ENCODE measurements around the gene MT2A. TPM values are rescaled to one million over a fixed set of nuclear protein-coding genes. Genes with fewer than 3 reads are reported as not detected.

MT2A gene
- total RNA-seq, 6 experiments from 2014 or later, result 946 to 4,033 (median 2,228) TPM

DNA sequence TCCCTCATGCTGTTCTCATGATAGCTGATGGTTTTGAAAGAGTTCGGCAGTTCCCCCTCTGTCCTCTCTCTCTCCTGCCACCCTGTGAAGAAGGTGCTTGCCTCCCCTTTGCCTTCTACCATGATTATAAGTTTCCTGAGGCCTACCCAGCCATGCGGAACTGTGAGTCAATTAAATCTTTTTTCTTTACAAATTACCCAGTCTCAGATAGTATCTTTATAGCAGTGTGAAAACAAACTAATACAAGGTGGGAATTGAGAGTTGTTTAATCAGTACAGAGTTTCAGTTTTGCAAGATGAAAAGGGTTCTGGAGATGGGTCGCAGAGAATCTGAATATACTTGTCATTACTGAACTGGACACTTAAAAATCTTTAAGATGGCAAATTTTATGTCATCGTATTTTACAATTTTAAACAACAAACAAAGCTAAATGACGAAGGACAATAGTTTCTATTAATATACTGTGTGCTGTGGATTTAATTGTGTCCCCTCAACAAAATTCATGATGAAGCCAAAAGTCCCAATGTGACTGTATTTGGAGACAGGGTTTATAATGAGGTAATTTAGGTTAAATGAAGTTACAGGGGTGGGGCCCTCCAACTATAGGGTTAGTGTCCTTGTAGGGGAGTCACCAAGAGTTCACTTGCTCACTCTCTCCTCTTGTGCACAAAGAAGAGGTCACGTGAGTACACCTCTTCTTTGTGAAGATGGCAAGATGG lies 14.7 kb upstream of the MT2A start:
- Histone ChIP-seq H3K9me3 (no peaks in the 10 kb centered on the region), H3K27ac (no peak overlapping the region), H3K27me3 (no peaks in the 10 kb centered on the region), H3K4me1 (peaks cover 0 to 9% (median 0%) of the 10 kb centered on the region in 4 donors), H3K4me3 (no peak overlapping the region), H3K36me3 (no peaks in the 10 kb centered on the region)
- intact Hi-C loops (cut with DNase I), result loop anchor here in 1 of 2 donors (10.0 kb wide), 1 partner anchor 69 kb away; the partner anchor contains the start of gene BBS2
- DNase-seq (no peak), ATAC-seq (no peak)
- WGBS (ENCODE audit: insufficient coverage, low coverage, low lambda C conversion rate, missing lambda C conversion rate), result 68% methylated on average over 6 of the region's 6 CpGs
- TF ChIP-seq CTCF (IDR thresholded peaks at IDR 0.05) (no peak), POLR2A (IDR thresholded peaks at IDR 0.05) (no peak)

GRCh38 chr16:56594292-56594619 lies 14.1 kb upstream of the MT2A start:
- H3K9me3 ChIP-seq, result no peaks in the 10 kb centered on the region
- H3K36me3 ChIP-seq, result no peaks in the 10 kb centered on the region
- no peak for DNase-seq
- H3K4me3 ChIP-seq, result no peak overlapping the region
- no peak overlapping the region for H3K27ac ChIP-seq
- WGBS (ENCODE audit: insufficient coverage, low coverage, low lambda C conversion rate, missing lambda C conversion rate), result 97% methylated on average over 5 of the region's 5 CpGs
- no peak for TF ChIP-seq CTCF (IDR thresholded peaks at IDR 0.05)
- no peak for TF ChIP-seq POLR2A (IDR thresholded peaks at IDR 0.05)
- ATAC-seq, result no peak
- peaks cover 0 to 5% (median 0%) of the 10 kb centered on the region in 4 donors for H3K4me1 ChIP-seq
- no peaks in the 10 kb centered on the region for H3K27me3 ChIP-seq
- intact Hi-C loops (cut with DNase I), result loop anchor here in 1 of 2 donors (10.0 kb wide), 1 partner anchor 69 kb away; the partner anchor contains the start of gene BBS2

DNA sequence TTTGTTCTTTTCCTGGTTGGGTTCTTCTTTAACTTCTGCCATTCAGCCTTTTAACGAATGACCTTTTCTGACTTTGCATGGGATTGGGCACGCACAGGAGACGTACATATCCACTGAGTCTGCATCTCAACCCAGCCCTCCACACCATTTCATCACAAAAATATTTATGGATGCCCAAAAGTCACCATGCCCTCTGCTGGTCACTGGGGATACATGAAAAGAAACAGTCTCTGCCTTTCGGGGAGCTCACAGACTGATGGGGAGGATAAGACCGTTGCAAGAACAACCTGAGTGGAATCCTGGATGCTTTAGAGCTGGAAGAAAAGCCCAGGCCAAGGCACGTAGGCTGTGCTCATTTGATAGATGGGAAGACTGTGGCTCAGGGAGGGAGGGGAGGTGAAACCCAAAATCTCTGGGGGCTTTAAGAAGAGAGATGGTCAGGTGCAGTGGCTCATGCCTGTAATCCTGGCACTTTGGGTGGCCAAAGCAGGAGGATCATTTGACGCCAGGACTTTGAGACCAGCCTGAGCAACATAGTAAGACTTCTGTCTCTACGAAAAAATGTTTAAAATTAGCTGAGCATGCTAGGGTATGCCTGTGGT lies 7.9 kb upstream of the MT2A start:
- Histone ChIP-seq H3K27me3 (no peaks in the 10 kb centered on the region), H3K36me3 (no peaks in the 10 kb centered on the region), H3K4me1 (peaks cover 0 to 3% (median under 1%) of the 10 kb centered on the region in 4 donors), H3K4me3 (no peak overlapping the region), H3K27ac (no peak overlapping the region), H3K9me3 (no peaks in the 10 kb centered on the region)
- peak; percentile 61 to 70 (median 68) for TF ChIP-seq CTCF (IDR thresholded peaks at IDR 0.05)
- no peak for TF ChIP-seq POLR2A (IDR thresholded peaks at IDR 0.05)
- WGBS (ENCODE audit: insufficient coverage, low coverage, low lambda C conversion rate, missing lambda C conversion rate), result 7% methylated on average over 7 of the region's 8 CpGs
- intact Hi-C loops (cut with DNase I), result loop anchor here in 1 of 2 donors (10.0 kb wide), 1 partner anchor 94 kb away; no protein-coding TSS in a partner anchor
- ATAC-seq (peak; percentile 65 to 76 (median 72)), DNase-seq (no peak)

- 50% methylated on average over 2 of the region's 9 CpGs for WGBS (ENCODE audit: insufficient coverage, low coverage, low lambda C conversion rate, missing lambda C conversion rate)
- DNase-seq, result no peak
- no peaks in the 10 kb centered on the region for H3K27me3 ChIP-seq
- H3K4me3 ChIP-seq, result no peak overlapping the region
- H3K27ac ChIP-seq, result no peak overlapping the region
- no peaks in the 10 kb centered on the region for H3K36me3 ChIP-seq
- intact Hi-C loops (cut with DNase I), result loop anchor here in 1 of 2 donors (10.0 kb wide), 1 partner anchor 93 kb away; no protein-coding TSS in a partner anchor
- TF ChIP-seq CTCF (IDR thresholded peaks at IDR 0.05) (no peak), POLR2A (IDR thresholded peaks at IDR 0.05) (no peak)
- ATAC-seq, result no peak
- no peaks in the 10 kb centered on the region for H3K9me3 ChIP-seq
- peaks cover 0 to 9% (median 4%) of the 10 kb centered on the region in 4 donors for H3K4me1 ChIP-seq
Measured at GRCh38 chr16:56601325-56601724, 7.1 kb upstream of the MT2A start.
